Trophoblast cell (in vitro differentiated cells and primary cell): ENCODE measurements around the gene TWSG1.

Source experiments
- DNase-seq, 2 donors: peaks; one replicate each; pipeline ENCODE4 v3.0.0-alpha.2; 2016
- H2AFZ ChIP-seq: 2 replicates; pipeline ENCODE4 v1.6.1; 2013; ENCODE audit warnings: low read length, moderate library complexity, mild to moderate bottlenecking; ENCODE audit not compliant: insufficient read depth, poor library complexity
- H2AK5ac ChIP-seq: 2 replicates; pipeline ENCODE4 v1.6.1; 2013; ENCODE audit warnings: mild to moderate bottlenecking, low read length
- H2BK120ac ChIP-seq: 2 replicates; pipeline ENCODE4 v1.6.1; 2013; ENCODE audit warnings: low read length, mild to moderate bottlenecking, moderate library complexity; ENCODE audit not compliant: insufficient read depth, poor library complexity
- H2BK12ac ChIP-seq: 2 replicates; pipeline ENCODE4 v1.6.1; 2013; ENCODE audit warnings: mild to moderate bottlenecking, low read length, moderate library complexity
- H2BK5ac ChIP-seq: 2 replicates; pipeline ENCODE4 v1.6.1; 2013; ENCODE audit warnings: low read length, low read depth, moderate library complexity, mild to moderate bottlenecking; ENCODE audit not compliant: poor library complexity
- H3K14ac ChIP-seq: 2 replicates; pipeline ENCODE4 v1.6.1; 2013; ENCODE audit warnings: mild to moderate bottlenecking, low read length
- H3K18ac ChIP-seq: 2 replicates; pipeline ENCODE4 v1.6.1; 2013; ENCODE audit warnings: mild to moderate bottlenecking, low read length
- H3K23ac ChIP-seq: 2 replicates; pipeline ENCODE4 v1.6.1; 2013; ENCODE audit warnings: low read length
- H3K27ac ChIP-seq: 2 replicates; pipeline ENCODE4 v1.5.1; 2013; ENCODE audit warnings: low read depth, mild to moderate bottlenecking, inconsistent platforms, low read length, moderate library complexity
- H3K27me3 ChIP-seq: 2 replicates; pipeline ENCODE4 v1.6.1; 2013; ENCODE audit warnings: inconsistent platforms, mild to moderate bottlenecking, low read length, moderate library complexity; ENCODE audit not compliant: insufficient read depth
- H3K36me3 ChIP-seq, 2 experiments: 1 replicate in 1 of 2; 2 replicates in 1 of 2; pipeline ENCODE4 v1.6.1; 2013; ENCODE audit warnings: low read length in 2 of 2, mild to moderate bottlenecking in 2 of 2, moderate library complexity in 1 of 2; ENCODE audit not compliant: insufficient read depth in 2 of 2, control insufficient read depth in 1 of 2
- H3K4ac ChIP-seq: 2 replicates; pipeline ENCODE4 v1.6.1; 2013; ENCODE audit warnings: low read depth, mild to moderate bottlenecking, low read length, moderate library complexity
- H3K4me1 ChIP-seq, 2 experiments: 1 replicate in 1 of 2; 2 replicates in 1 of 2; pipeline ENCODE4 v1.6.1; 2013; ENCODE audit warnings: low read length in 2 of 2, mild to moderate bottlenecking in 2 of 2, moderate library complexity in 1 of 2; ENCODE audit not compliant: insufficient read depth in 2 of 2, control insufficient read depth in 1 of 2
- H3K4me2 ChIP-seq: 2 replicates; pipeline ENCODE4 v1.6.1; 2013; ENCODE audit warnings: inconsistent platforms, mild to moderate bottlenecking, low read length, moderate library complexity
- H3K4me3 ChIP-seq: 2 replicates; pipeline ENCODE4 v1.5.1; 2013; ENCODE audit warnings: mild to moderate bottlenecking, low read depth, low read length, inconsistent platforms
- H3K79me1 ChIP-seq: one replicate; pipeline ENCODE4 v1.6.1; 2013; ENCODE audit warnings: low read length
- H3K79me2 ChIP-seq: 2 replicates; pipeline ENCODE4 v1.6.1; 2013; ENCODE audit warnings: low read length, mild to moderate bottlenecking; ENCODE audit not compliant: control insufficient read depth, insufficient read depth, poor library complexity
- H3K9ac ChIP-seq: 2 replicates; pipeline ENCODE4 v1.6.1; 2013; ENCODE audit warnings: mild to moderate bottlenecking, low read length
- H3K9me3 ChIP-seq: 2 replicates; pipeline ENCODE4 v1.6.1; 2013; ENCODE audit warnings: low read depth, mild to moderate bottlenecking, control low read depth, inconsistent platforms, low read length; ENCODE audit not compliant: insufficient read depth
- H4K12ac ChIP-seq: 2 replicates; pipeline ENCODE4 v1.6.1; 2013; ENCODE audit warnings: low read depth, mild to moderate bottlenecking, low read length, moderate library complexity
- H4K8ac ChIP-seq: 2 replicates; pipeline ENCODE4 v1.6.1; 2013; ENCODE audit warnings: low read depth, mild to moderate bottlenecking, low read length, moderate library complexity
- H4K91ac ChIP-seq: one replicate; pipeline ENCODE4 v1.6.1; 2013; ENCODE audit warnings: low read depth, mild to moderate bottlenecking, low read length, moderate library complexity
- WGBS: extraction: QIAGEN DNeasy Blood & Tissue Kit; methylation state at CpG from one replicate; pipeline ENCODE4 v1.1.7; 2013; ENCODE audit warnings: missing lambda C conversion rate; ENCODE audit not compliant: insufficient read length, insufficient coverage; ENCODE audit errors: extremely low coverage; 5-methylcytosine and 5-hydroxymethylcytosine counted together

The TWSG1 gene

DNA sequence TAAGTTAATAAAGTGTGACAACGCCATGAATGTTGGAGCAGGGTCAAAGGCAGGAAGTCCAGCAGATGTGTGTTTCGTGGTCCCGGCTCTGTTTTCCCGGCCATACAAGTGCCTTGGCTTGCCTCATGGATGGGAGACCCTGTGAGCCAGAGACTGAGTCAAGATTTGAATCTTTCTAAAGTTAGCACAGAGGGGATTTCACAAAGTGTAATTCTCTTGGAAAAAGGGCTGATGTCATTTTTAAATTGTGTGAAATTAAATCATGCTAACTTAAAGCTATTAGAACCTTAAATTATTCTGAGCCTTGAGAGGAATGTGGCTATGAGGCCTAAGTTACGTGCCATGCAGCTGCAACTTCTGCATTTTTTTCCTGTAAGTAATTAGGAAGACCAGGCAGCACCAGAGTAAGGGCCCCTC is 102.5 kb downstream of the TWSG1 start:
- Histone ChIP-seq H4K91ac (no peak overlapping the region), H3K36me3 (no peaks in the 10 kb centered on the region), H3K79me2 (no peaks in the 10 kb centered on the region), H2BK12ac (peak overlapping the region; percentile 64), H2AK5ac (no peak overlapping the region), H3K4me3 (no peak overlapping the region), H2BK5ac (no peak overlapping the region), H3K9ac (no peak overlapping the region), H3K14ac (no peak overlapping the region), H3K27ac (no peak overlapping the region), H4K12ac (no peak overlapping the region), H4K8ac (peak overlapping the region; percentile 47), H3K18ac (no peak overlapping the region), H3K23ac (no peak overlapping the region), H3K4me2 (no peak overlapping the region), H3K4ac (no peak overlapping the region), H2BK120ac (no peak overlapping the region), H3K4me1 (peaks cover 0 to 2% of the 10 kb centered on the region in 2 experiments), H3K9me3 (no peaks in the 10 kb centered on the region), H2AFZ (no peak overlapping the region), H3K27me3 (no peaks in the 10 kb centered on the region), H3K79me1 (peaks cover 2% of the 10 kb centered on the region)
- DNase-seq: peak in 1 of 2 donors; percentile 55
- no CpG with 5 or more reads among the region's 5 CpGs for WGBS

DNA sequence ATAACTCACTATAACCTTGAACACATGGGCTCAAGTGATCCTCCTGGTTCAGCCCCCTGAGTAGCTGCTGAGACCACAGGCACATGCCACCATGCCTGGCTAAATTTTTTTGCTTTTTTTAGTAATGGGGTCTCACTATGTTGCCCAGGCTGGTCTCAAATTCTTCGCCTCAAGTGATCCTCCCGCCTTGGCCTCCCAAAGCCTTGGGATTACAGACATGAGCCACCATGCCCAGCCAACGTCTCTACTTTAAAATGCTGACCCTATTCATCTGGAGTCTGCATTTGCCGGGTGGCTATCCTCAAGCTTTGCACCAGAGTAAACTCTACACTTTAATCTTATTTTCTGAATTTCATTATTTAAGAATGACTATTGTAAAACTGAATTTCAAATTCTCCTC is 103.1 kb downstream of the TWSG1 start:
- no peak for DNase-seq
- Histone ChIP-seq H2AK5ac (no peak overlapping the region), H3K18ac (no peak overlapping the region), H3K23ac (no peak overlapping the region), H3K27me3 (no peaks in the 10 kb centered on the region), H2AFZ (no peak overlapping the region), H4K91ac (no peak overlapping the region), H3K79me1 (peaks cover 2% of the 10 kb centered on the region), H2BK120ac (no peak overlapping the region), H4K12ac (no peak overlapping the region), H3K27ac (no peak overlapping the region), H3K4me3 (no peak overlapping the region), H4K8ac (no peak overlapping the region), H3K4ac (no peak overlapping the region), H3K36me3 (no peaks in the 10 kb centered on the region), H3K9ac (no peak overlapping the region), H3K4me1 (peaks cover 0 to 2% of the 10 kb centered on the region in 2 experiments), H3K4me2 (no peak overlapping the region), H2BK12ac (no peak overlapping the region), H2BK5ac (no peak overlapping the region), H3K9me3 (no peaks in the 10 kb centered on the region), H3K79me2 (no peaks in the 10 kb centered on the region), H3K14ac (no peak overlapping the region)
- WGBS: no CpG with 5 or more reads among the region's 4 CpGs

DNA sequence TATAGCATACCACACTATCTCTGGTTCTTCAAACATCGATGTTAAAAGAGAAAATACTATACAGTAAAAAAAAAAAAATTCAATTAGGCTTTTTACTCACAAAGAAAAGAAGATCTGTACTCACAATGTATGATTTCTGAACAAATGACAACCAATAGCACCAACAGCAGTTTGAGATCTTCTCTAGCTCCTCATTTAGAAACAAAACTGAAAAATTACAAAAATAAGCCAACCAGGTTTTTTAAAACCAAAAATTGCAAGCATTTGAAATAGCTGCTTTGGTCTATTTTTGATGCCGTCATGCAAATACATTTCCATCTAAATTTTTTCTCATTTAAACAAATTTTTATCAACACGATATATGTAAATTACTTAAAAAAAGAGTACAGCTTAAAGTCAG is 106.5 kb downstream of the TWSG1 start:
- no peak overlapping the region for H2BK5ac ChIP-seq
- no peak overlapping the region for H2BK120ac ChIP-seq
- WGBS: 100% methylated on average over 2 of the region's 3 CpGs

DNA sequence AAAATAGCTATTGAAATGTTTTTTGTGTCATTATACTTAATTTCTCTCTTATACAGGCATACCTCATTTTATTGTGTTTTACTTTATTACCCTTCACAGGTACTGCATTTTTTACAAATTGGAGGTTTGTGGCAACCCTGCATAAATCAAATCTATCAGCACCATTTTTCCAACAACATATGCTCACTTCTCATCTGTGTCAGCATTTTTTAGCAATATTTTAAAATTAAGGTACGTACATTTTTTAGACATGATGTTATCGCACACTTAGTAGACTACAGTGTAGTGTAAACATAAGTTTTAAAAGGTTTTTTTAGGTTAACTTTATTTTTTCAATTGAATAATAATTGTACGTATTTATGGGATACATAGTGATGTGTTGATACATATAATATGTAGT is 110.0 kb downstream of the TWSG1 start:
- Histone ChIP-seq H3K9me3 (peaks cover 2% of the 10 kb centered on the region), H2BK120ac (no peak overlapping the region), H3K79me2 (no peaks in the 10 kb centered on the region), H2BK12ac (no peak overlapping the region), H3K14ac (no peak overlapping the region), H4K8ac (no peak overlapping the region), H3K4me1 (no peaks in the 10 kb centered on the region), H3K4me3 (no peak overlapping the region), H3K27me3 (no peaks in the 10 kb centered on the region), H3K79me1 (no peaks in the 10 kb centered on the region), H3K4ac (no peak overlapping the region), H4K91ac (no peak overlapping the region), H2AFZ (no peak overlapping the region), H3K18ac (no peak overlapping the region), H3K23ac (no peak overlapping the region), H3K27ac (no peak overlapping the region), H3K9ac (no peak overlapping the region), H2AK5ac (no peak overlapping the region), H2BK5ac (no peak overlapping the region), H3K4me2 (no peak overlapping the region), H3K36me3 (no peaks in the 10 kb centered on the region), H4K12ac (no peak overlapping the region)
- no CpG with 5 or more reads among the region's 3 CpGs for WGBS
- DNase-seq: no peak

More for the DNA sequence above, 106.5 kb downstream of the TWSG1 start:
- H3K79me1 ChIP-seq: peaks cover 2% of the 10 kb centered on the region
- no peak overlapping the region for H3K9ac ChIP-seq
- no peak overlapping the region for H3K27ac ChIP-seq
- H3K14ac ChIP-seq: no peak overlapping the region
- no peaks in the 10 kb centered on the region for H3K79me2 ChIP-seq
- DNase-seq: no peak
- no peak overlapping the region for H3K4me2 ChIP-seq
- no peaks in the 10 kb centered on the region for H3K27me3 ChIP-seq
- H4K8ac ChIP-seq: no peak overlapping the region
- no peak overlapping the region for H3K4me3 ChIP-seq
- H3K23ac ChIP-seq: no peak overlapping the region
- H3K18ac ChIP-seq: no peak overlapping the region
- H4K91ac ChIP-seq: no peak overlapping the region
- no peak overlapping the region for H3K4ac ChIP-seq
- no peak overlapping the region for H2AFZ ChIP-seq
- no peaks in the 10 kb centered on the region for H3K9me3 ChIP-seq
- peaks cover 0 to 2% of the 10 kb centered on the region in 2 experiments for H3K4me1 ChIP-seq
- H4K12ac ChIP-seq: no peak overlapping the region
- no peak overlapping the region for H2AK5ac ChIP-seq
- no peaks in the 10 kb centered on the region for H3K36me3 ChIP-seq
- no peak overlapping the region for H2BK12ac ChIP-seq
